Measurements from ENCODE around the gene DNAJC5.

The DNAJC5 gene

DNA sequence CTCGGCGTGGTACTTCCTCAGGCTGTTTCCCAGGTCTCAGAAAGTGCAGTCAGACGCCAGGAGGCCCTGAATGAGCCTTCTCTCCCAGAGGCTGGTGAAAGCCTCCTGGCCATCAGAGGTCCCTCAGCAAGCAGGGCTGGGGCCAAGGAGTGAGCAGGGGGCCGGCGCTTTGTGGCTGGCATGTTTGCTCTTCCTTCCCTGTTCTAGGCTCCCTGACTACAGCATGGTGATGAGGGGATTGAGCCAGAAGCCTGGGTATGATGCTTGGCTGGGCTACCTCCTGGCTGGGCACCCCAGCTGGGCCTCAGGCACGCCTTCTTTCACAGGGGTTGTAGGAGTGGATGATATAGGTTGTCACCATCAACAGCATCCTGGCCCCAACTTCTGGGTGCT, 11.7 kb upstream of the DNAJC5 start:
- FAIRE-seq = no peak
- no peak for DNase-seq (ENCODE audit: low spot score)

DNA sequence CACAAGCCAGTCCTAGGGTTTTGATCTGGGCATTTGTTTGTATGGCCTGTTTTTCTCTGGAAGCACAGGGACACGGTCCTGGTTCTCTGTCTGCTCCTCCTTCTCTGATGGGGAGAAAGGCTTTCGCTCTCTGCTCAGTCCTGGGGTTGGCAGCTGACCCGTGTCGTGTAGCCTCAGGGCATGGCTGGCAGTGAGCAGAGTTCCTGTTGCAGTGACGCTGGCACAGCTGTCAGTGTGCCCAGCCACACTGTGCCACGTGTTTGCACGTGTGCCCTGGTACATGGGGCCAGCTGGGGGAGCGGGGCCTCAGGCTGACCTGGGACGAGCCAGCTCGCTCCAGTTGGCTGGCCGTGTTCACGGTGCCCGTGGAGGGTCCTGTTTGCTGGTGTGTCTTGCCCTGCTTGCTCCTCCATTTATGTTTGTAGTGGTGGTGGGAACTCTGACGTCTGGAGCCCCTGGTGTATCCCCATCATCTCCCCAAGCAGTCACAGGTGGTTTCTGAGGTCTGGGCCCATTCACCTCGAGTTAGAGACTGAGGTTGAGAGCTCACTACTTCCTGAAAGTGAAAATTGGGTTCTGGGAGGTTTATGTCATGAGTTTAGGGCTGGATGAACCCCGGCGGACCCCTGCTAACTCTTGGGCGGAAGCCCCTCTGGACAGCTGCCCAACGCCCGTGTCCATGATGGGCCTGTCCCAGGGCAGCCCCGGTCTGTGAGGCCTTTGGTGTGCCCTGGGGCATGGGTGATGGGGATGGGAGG, 10.2 kb upstream of the DNAJC5 start:
- FAIRE-seq (no peak), DNase-seq (ENCODE audit: low spot score) (no peak)

DNA sequence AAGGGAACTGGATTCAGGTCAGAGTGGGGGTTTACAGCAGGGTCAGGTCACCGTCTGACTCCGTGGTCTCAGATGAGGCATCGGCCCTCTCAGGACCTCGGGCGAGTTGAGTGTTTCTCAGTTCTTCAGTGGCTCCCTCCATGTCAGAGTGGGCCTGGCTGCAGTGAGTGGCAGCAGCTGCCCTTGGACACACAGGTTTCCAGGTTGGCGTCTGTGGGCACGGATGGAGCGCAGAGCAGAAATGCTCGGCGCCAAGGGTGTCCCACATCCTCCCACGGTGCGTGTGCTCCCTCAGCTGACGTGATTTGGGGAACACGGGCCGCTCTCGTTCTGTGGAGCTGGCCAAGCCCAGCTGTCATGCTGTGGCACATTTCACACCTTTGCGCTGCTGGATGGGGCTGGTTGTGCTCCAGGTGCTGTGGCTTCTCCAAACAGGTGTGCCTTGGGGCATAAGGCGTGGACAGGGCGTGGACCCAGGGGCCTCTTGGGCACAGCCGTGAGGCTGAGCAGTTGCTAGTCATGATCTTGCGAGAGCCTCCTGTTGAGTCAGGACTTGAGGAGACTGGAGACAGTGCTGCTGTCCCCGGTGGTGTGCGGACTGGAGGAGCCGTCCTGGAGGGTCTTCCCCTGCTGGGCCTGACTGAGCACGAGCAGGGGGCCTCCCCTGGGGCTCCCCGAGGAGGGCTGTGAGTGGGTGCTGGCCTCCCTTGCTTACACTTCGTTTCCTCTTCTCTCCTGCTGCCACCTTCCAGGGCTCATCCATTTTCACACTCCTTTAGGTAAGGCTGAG, 9.5 kb upstream of the DNAJC5 start:
- no peak for FAIRE-seq
- DNase-seq (ENCODE audit: low spot score) = no peak

DNA sequence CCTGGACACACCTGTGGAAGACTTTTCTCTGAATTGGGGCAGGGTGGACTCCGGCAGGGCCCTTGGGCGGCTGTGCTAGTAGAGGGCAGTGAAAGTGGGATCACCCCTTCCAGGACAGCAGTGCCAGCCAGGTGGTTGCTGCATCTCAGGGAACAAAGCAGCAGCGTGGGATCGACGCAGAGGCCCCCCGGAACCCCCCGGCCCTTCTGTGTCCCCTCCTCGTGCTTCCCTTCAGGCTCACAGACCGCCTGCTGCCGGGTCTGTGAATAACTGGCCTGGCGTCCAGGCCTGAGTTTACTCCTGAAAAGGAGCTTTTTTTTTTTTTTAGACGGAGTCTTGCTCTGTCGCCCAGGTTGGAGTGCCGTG, 8.9 kb upstream of the DNAJC5 start:
- no peak for FAIRE-seq
- DNase-seq (ENCODE audit: low spot score) = no peak

DNA sequence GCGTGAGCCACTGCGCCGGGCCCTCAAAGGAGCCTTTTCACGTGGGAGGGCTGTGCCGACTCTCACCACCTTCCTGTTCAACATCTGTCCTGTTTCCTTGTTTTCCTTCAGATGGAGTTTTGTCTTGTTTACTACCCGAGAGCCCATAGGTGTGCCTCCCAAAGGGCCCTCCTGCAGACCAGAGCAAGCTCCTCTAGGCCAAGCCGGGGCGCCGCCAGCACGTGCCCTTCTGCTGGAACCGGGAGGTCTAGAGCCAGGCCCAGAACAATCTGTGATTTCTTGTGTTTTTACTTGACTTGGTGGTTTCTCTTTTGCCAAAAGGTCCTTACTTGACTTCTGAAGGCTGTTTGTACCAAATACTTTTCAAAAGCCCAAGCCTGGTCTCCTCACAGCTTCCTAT, 8.0 kb upstream of the DNAJC5 start:
- FAIRE-seq (no peak), DNase-seq (ENCODE audit: low spot score) (no peak)

DNA sequence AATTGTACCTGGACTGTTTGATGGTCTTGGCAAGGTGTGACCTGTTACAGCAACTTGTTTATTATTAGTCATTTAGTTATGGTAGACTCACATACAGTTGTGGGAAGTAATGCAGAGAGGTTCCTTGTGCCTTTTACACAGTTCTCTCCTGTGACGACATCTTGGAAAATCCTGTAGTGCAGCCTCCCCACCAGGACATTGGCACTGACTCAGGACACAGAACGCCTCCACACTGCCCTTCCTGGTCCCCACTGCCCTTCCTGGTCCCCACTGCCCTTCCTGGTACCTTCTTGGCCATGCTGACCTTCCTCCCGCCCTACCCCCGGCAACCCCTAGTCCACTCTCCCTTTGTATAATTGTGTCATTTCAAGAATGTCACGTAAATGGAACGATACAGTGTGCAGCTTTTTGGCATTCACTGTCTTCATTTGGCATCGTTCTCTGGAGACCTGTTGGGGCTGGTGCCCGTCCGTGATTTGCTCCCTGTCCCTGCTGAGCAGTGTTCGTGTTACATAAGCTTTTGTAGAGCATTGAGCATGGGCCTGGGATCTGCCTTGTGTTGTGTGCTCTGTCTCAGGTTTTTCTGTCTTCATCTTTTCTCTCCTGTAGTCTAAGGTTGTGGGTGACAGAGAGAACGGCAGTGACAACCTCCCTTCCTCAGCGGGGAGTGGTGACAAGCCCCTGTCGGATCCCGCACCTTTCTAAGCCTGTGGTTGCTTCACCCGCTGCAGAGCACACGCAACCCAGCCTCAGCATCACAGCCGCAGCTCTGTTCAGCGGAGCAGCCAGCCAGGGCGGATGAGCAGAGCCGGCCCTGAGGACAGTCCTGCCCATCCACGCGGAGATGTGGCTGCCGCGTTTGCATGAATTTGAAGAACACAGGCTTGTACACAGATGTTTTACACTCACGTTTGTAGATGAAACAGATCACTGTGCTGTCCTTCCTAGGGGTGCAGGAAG, 5.4 kb upstream of the DNAJC5 start:
- no peak for FAIRE-seq
- no peak for DNase-seq (ENCODE audit: low spot score)

DNA sequence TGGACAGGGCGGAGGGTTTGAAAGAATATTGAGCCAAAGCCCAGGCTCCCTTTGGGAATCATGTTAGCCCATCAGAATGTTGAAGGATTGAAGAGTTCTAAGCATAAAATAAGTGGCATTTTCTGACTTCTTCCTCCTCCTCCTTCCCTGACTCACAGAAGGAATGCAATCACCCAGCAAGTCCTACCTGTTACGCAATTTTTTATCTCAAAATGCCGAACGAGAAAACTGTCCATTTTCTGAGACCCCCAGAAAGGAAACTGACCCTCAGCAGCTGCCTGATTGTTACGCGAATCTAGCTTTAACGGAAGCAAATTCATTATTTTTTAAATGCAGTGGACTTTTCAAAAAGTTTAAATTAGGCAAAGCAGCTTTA, 4.7 kb upstream of the DNAJC5 start:
- DNase-seq (ENCODE audit: low spot score) (no peak), FAIRE-seq (no peak)

DNA sequence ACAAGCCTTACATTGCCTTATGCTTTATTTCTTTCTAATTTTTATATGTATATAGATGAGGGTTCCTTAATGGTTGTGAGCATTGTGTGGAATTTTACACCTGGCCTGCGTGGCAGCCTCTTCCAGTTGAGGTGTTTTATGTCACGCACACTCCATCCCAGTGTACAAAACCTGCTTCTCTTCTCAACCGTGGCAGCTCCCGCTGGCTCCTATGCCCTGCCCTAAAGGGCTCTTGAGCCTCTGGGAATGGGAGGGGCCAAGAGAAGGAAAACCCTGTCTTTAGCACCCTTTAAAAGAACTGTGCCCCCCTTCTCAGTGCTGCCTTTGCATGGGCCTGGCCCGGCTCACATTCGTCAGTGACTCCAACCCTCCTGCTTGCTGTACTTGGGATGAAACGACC, 4.3 kb upstream of the DNAJC5 start:
- DNase-seq (ENCODE audit: low spot score) (no peak), FAIRE-seq (no peak)

DNA sequence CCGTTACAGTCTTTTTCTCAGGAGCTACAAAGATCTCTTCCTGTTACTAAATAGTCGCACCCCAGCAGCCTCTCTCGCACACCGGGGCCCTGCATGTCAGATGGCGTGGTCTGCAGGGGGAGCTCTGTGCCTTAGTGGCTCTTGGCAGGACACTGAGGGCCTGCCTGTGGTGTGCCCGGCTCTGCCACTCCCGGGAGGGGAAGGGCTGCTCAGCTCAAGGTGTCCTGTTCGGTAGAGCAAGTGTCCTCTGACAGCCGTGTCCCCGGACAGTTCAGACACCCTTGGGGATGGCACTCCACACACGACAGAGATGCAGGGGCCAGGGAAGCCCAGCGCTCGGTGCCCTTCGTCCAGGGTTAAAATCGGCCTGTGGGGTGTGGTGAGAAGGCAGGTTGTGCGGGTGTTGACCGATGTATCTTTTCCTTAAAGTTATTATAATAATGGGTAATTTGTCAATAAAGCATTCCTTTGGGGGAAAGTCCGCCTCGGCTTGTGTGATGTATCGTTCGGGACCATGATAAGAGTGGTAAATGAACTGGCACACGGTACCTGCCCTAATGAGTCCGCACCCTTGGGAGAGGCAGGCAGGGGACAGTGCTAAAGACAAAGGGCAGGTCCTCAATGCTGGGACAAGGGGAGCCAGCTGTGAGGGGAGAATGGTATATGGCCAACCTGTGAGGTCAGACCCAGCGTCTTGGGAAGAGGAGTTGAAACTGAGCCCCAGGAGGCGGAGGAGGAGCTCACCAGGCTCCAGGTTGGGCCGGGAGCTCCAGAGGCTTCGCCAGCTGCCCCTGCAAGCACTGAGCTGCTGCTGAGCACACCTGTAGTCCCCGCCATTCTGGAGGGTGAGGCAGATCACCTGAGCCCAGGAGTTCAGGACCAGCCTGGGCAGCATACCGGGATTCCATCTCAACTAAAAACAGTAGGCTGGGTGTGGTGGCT, 3.6 kb upstream of the DNAJC5 start:
- no peak for FAIRE-seq
- DNase-seq (ENCODE audit: low spot score) = no peak

DNA sequence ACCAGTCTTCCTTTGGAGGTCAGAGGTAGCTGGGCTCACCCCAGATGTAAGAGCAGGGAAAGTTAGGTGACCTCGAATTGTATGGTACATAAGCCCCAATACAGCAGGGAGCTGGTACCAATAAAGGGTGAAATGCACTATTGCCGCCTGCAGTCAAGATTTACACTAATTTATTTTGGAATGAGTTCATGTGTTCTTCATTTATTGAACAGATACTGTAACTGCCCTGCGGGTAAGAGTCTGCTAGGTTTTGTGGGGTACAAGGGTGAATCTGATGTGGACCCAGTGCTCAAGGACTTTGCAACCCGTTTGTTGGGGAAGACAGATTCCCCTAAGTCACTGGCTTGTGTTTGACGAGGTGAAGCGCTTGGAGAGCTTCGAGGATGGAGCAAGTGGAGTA, 2.5 kb upstream of the DNAJC5 start:
- DNase-seq (ENCODE audit: low spot score) (no peak), FAIRE-seq (no peak)

DNA sequence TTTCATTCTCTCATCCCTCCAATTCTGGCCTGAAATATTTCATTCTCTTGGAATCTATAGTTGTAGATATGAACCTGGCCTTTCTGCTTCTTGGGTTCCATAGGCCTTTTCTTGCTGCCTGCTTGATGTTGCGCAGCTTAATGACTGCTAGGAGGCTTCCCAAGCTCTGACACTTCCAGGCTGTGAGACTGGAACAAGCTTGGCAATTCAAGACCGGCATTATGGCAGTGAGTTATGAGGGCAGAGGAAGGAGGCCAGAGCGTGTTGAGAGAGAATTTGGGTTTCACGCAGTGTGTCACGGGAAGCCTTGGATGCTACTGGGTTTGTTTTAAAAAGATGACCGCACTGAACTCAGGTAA, 948 bp upstream of the DNAJC5 start:
- DNase-seq (ENCODE audit: low spot score) (no peak), FAIRE-seq (no peak)

DNA sequence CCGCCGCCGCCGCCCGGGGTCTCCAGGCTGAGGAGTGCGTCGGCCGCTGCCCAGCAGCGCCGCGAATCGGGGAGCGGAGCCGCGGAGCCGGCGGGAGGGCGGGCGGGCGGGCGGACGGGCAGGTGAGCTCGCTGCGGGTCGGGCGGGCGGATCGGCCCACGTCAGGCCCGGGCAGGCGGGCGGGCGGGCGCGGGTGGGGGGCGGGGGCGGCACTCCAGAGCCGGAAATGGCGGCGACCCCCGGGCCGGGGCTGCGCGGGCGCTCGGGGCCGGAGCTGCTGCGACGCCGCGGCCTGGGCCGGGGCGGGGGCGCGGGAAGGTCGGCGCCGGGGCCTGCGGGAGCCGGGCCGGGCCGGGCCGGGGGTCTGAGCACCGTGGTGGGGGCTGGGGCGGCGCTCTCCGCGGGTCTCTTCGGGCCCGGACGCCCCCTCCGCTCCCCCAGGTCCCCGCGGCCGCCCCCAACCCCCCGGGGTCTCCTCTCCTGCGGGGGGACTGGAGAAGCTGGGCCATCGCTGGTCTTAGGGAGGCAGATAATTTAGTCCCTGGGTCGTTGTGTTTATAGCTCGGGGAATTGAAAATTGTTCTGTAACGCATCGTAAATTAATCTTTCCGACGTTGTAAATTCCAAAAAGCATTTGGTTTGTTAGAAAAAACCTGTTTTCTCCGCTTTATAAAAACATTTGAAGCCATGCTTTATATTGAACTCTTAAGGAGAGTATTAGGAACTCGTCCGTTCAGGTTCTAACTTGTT, 451 bp downstream of the DNAJC5 start:
- FAIRE-seq (no peak), DNase-seq (ENCODE audit: low spot score) (no peak)

DNA sequence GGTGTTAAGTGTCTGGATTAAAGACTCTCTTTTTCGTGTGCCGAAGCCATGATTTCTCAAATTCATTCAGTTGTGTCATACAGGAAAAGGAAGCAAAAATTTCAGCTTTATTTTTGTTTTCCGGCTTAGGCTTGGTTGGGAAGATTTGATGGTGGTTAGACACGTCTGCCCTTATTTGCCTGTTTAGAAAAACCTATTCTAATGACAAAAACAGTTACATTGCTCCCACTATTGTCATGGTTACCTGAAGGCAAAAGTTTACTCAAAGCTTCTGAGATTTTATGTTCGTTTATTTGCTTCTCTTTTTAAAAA, 982 bp downstream of the DNAJC5 start:
- DNase-seq (ENCODE audit: low spot score) = no peak
- no peak for FAIRE-seq

DNA sequence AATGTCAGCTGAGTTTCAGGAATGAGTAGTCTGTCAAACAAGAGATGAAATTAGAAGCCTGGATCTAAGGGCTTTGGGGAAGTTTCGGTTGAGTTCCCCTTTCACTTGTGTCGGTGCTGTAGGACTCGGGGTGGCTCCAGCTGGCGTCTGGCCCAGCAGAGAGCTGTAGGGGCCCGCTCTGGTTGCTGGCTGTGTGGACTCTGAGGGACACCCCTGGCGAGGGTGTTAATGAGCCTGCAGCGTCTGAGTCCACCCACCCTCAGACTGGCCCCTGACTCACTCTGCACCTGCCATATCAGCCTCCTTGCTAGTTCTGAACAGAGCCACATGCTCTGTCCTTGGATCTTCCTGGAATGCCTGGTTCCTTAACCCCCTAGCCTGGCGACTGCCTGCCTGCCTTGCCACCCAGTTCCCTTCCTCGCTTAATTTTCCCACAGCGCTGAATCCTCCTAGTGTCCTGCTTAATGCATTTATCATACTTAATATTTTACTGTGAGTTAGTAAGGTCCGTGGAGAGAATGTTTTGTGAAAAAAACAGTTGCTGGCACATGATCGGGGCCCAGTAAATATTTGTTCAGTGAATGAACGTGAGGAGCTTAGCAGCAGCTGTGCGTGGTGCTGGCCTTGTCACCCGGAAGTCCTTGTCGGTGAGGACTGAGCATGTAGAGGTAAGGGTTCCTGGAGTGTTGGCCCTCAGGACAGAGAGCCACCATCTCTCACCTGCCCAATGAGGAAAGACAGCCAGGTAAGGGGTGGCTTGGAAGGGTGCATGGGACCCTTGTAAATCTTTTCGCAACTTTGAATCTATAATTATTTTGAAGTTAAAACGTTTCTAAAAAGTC, 1.6 kb downstream of the DNAJC5 start:
- no peak for FAIRE-seq
- DNase-seq (ENCODE audit: low spot score) = peak; percentile 33

DNA sequence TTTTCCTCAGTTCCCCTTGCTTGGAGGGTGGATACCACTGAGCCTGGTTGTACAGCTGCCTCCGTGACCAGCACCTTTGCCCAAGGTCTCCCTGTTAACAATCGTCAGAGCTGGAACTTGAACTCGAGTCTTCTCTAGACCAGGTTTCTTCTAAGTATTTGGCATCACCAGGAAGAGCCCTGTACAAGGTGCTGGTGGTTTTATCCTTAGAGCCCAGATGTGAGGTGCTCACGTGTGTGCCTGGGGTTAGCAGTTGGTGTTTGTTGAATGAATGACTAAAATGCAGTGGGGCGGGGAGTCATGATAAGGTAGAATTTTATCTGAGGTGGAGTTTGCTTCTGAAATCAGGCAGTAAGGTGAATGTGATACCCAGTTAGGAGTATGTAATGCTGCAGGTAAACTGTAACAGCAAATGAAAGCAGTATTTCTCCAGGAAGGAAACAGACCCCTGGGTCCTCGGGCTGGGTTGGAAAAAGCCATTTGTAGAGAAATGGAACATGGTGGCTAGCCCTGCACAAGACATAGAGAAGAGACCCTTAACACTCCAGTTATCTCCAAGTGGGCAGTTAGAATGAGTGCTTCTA, 3.1 kb downstream of the DNAJC5 start:
- FAIRE-seq = no peak

DNA sequence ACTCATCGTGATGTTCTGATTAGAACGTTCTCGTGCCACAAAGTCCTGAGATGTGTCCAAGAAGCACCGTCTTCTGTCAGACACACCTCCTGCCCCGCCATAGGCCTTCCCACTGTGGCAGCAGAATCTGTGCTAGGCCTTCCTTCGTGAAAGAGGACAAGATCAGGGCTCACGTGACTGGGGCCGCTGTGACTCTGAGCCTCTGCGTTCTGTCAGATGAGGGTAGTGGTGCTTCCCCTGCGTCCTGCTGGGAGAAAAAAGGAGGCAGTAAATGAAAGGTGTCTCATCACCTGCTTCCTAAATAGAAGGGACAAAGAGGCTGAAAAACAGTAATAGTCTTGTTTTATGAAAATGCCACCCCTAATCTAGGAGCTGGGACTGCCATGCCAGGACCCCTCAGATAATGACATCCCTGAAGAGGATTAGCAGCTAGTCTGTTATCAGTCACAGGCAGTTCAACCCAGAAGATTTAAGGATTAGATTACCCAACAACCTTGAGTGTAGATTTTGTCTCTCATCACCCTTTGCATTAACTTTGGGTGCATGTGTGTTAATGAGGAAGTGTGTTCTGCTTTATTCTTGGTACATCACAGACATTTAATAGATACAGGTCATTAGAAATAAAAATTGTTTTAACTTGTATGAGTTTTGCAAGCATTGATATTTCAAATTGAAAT, 4.1 kb downstream of the DNAJC5 start:
- DNase-seq (ENCODE audit: low spot score) (no peak), FAIRE-seq (no peak)

More for the DNA sequence above, 3.1 kb downstream of the DNAJC5 start:
- no peak for DNase-seq (ENCODE audit: low spot score)

DNA sequence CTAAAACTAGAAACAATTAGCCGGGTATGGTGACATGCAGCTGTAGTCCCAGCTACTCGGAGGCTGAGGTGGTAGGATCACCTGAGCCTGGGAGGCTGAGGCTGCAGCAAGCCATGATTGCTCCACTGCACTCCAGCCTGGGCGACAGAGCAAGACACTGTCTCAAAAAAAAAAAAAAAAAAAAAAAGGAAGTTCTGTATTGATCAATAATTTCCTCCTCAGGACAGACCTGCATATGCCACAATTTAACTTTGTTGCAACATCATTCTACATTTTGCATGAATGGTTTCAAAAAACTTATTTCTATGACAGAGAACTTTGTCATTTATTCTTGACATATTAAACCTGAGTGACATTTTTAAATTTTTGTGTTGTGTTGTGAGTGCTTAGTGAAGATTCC, 5.5 kb downstream of the DNAJC5 start:
- DNase-seq (ENCODE audit: low spot score) = no peak
- no peak for FAIRE-seq

DNA sequence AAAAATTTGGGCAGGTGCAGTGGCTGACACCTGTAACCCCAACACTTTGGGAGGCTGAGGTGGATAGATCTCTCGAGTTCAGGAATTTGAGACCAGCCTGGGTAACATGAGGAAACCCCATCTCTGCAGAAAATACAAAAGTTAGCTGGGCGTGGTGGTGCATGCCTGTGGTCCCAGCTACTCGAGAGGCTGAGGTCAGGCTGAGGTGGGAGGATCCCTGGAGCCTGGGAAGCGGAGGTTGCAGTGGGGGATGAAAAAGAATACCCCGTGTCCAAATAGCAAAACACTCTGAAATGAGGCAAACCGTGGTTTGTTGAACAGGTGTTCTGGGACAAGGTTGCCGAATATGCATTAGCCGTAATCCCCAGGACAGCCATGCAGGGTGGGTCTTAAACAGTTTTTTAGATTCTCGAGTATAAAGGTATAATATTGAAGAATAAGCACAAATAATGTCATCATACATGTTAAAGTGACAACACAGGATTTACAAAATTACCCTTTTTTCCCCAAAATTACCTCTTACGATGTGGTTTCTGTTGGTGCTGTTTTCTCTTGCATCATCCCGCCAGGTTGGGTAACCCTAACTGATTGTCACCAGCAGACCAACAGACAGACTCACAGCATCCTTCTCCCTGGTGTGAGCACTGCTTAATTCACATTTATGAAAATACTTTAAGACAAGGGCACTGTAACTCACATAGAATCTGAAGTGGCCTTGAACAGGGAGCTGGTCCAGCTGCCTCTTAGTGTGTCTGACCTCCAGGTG, 9.1 kb downstream of the DNAJC5 start:
- DNase-seq (ENCODE audit: low spot score) = no peak
- no peak for FAIRE-seq
